HUDEP-2 (cell line): Measurements from ENCODE around the gene ZNF780B.

Source experiments
- DNase-seq, 76 experiments: peaks; one replicate each; lab custom pipeline; 2025; ENCODE audit not compliant: unreplicated experiment in 76 of 76; lab: John Stamatoyannopoulos, UW

The ZNF780B gene

DNA sequence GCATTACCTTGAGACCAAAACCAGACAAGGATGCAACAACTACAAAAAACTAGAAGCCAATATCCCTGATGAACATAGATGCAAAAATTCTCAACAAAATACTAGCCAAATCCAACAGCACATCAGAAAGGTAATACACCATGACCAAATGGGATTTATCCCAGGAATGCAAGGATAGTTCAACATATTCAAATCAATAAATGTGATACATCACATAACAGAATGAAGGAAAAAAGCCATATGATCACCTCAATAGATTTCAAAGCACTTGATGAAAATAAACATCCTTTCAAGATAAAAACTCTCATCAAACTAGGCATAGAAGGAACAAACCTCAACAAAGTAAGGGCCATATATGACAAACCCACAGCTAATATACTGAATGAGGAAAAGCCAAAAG, 69.4 kb downstream of the ZNF780B start:
- no peak for DNase-seq

DNA sequence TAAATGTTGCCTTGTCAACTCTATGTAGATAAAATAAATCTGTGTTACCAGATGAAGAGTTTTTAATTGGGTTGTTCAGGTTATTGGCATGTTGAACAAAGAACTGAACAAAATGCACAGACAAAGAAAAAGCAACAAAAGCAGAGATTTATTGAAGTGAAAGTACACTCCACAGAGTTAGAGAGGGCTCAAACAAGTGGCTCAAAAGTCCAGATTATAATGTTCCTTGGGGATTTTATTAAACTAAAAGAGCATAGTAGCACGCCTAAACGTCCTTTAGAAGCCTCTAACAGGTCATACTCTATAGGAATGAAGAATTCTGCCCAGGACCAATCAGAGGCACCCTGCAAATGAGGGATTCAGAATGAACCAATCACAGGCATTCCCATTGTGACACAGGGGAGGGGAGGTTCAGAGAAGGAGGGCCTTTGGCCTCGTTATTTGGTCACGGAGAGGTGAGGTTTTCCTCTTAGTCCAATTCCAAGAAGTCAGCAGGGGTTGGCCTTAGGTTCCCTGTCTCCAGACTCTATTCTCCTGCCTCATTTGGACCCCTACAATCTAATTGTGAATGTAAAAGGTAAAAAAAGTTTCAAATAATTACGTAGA, 72.2 kb downstream of the ZNF780B start:
- no peak for DNase-seq

- DNase-seq = no peak
These were observed 73.1 kb downstream of the ZNF780B start for GRCh38 chr19:39982883-39983282.
